ENCODE measurements around the gene OTOR.

The OTOR gene

DNA sequence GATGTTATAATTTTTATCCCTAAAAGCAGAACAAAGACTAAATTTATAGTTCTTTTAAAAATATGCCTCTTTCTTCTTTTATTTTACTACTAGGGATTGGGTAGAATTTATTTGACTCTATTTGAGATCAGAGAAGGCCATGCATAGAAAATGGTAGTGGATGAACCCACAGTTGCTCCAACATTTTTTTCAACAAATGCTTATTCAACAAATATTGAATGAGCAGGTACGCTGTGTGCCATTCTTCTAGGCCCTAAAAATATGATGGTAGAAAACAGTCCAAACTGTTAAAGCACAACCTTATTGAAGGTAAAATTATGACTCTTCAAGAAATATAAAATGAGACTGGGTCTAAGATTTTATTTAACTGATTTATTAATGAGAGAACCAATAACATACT is 30.0 kb downstream of the OTOR start:
- peaks cover under 1% of the 10 kb centered on the region; the same call in 1 of the 2 replicates for H3K9me3 ChIP-seq (ENCODE audit: low read depth, low read length)
- DNase-seq (ENCODE audit: low read depth, low spot score), result no peak
- no peak overlapping the region for H3K27ac ChIP-seq
- H3K36me3 ChIP-seq (ENCODE audit: insufficient read depth, low read length), result no peaks in the 10 kb centered on the region
- H3K4me3 ChIP-seq, result no peak overlapping the region
- H3K9ac ChIP-seq (ENCODE audit: insufficient read length), result no peak overlapping the region
- TF ChIP-seq FOXP2 (optimal IDR thresholded peaks at IDR 0.05; ENCODE audit: control extremely low read depth, extremely low read length, insufficient read depth), result no peak
- TF ChIP-seq POLR2AphosphoS5 (IDR thresholded peaks at IDR 0.05; ENCODE audit: borderline replicate concordance, low read depth, low read length), result no peak
- no peak for TF ChIP-seq EZH2 (IDR thresholded peaks at IDR 0.05)

DNA sequence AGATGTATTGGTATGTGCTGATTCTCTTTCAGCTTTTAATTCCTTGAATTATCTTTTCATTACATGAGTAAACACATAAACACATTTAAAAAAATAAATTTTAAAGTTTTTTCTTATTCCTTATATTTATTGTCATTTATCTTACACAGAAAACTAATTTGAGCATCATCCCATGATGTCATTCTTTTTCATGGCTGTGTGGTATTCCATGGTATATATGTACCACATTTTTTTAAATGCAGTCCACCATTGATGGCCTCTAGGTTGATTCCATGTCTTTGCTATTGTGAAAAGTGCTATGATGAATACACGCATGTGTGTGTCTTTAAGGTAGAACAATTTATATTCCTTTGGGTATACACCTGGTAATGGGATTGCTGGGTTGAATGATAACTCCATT is 33.3 kb downstream of the OTOR start:
- TF ChIP-seq FOXP2 (optimal IDR thresholded peaks at IDR 0.05; ENCODE audit: control extremely low read depth, extremely low read length, insufficient read depth) (no peak), POLR2AphosphoS5 (IDR thresholded peaks at IDR 0.05; ENCODE audit: borderline replicate concordance, low read depth, low read length) (no peak), EZH2 (IDR thresholded peaks at IDR 0.05) (no peak)
- peaks cover 3% of the 10 kb centered on the region; the same call in 1 of the 2 replicates for H3K9me3 ChIP-seq (ENCODE audit: low read depth, low read length)
- no peaks in the 10 kb centered on the region for H3K36me3 ChIP-seq (ENCODE audit: insufficient read depth, low read length)
- H3K27ac ChIP-seq, result no peak overlapping the region; the same call in 1 of the 2 replicates
- H3K9ac ChIP-seq (ENCODE audit: insufficient read length), result no peak overlapping the region
- 0 out of 2 replicates have a peak overlapping the region, but pooled peaks have one; percentile 30 for H3K4me3 ChIP-seq
- no peak for DNase-seq (ENCODE audit: low read depth, low spot score)

DNA sequence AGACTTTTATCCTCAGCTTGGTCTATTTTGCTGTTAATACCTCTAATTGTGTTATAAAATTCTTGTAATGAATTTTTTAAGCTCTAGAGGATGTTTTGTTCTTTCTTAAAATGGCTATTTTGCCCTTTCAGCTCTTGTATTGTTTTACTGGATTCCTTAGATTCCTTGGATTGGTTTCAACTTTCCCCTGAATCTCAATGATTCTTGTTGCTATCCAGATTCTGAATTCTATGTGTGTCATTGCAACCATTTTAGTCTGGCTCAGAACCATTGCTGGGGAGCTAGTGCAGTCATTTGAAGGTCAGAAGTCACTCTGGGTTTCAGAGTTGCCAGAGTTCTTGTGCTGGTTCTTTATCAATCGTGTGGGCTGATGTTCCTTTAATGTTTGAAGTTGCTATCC is 37.1 kb downstream of the OTOR start:
- no peak overlapping the region for H3K9ac ChIP-seq (ENCODE audit: insufficient read length)
- no peaks in the 10 kb centered on the region for H3K36me3 ChIP-seq (ENCODE audit: insufficient read depth, low read length)
- no peak overlapping the region for H3K27ac ChIP-seq
- H3K9me3 ChIP-seq (ENCODE audit: low read depth, low read length), result peaks cover 3% of the 10 kb centered on the region; the same call in 1 of the 2 replicates
- no peak overlapping the region for H3K4me3 ChIP-seq
- TF ChIP-seq FOXP2 (optimal IDR thresholded peaks at IDR 0.05; ENCODE audit: control extremely low read depth, extremely low read length, insufficient read depth), result no peak
- no peak for TF ChIP-seq POLR2AphosphoS5 (IDR thresholded peaks at IDR 0.05; ENCODE audit: borderline replicate concordance, low read depth, low read length)
- TF ChIP-seq EZH2 (IDR thresholded peaks at IDR 0.05), result no peak
- DNase-seq (ENCODE audit: low read depth, low spot score), result no peak
